ENCODE measurements around the gene SAMD9. TPM values are rescaled to one million over a fixed set of nuclear protein-coding genes. Genes with fewer than 3 reads are reported as not detected.

SAMD9 gene
- total RNA-seq, 2 donors from 2014 or later, result 12.9 to 21.5 TPM

Other genes with a start within 250 kb of the SAMD9 start
- 10 to 100 TPM in 1 of 2 donors, 1 to 10 TPM in 1; 7.2 to 10.7 TPM for gene SAMD9L, start 30.4 kb upstream of the SAMD9 start, total RNA-seq
- 10 to 100 TPM; 45.9 to 81.5 TPM for gene HEPACAM2, start 108.5 kb upstream of the SAMD9 start, total RNA-seq
- gene VPS50, start 114.4 kb upstream of the SAMD9 start, total RNA-seq, result 10 to 100 TPM; 27.2 to 29.0 TPM